Measurements from ENCODE around the gene LY6G6D.

- TF ChIP-seq CTCF (IDR thresholded peaks at IDR 0.05) (no peak), EZH2 (IDR thresholded peaks at IDR 0.05; ENCODE audit: borderline replicate concordance, insufficient read depth, low read depth, low read length, poor library complexity, severe bottlenecking) (no peak)
Measured at GRCh38 chr6:31767096-31767645, 52.0 kb downstream of the LY6G6D start.
